ENCODE results near the gene SLIT3.

The SLIT3 gene

GRCh38 chr5:168714046-168714445, 586.9 kb downstream of the SLIT3 start:
- DNase-seq = no peak

- no peak for DNase-seq
These were observed 587.9 kb downstream of the SLIT3 start for GRCh38 chr5:168713051-168713450.

GRCh38 chr5:168712280-168712924, 588.5 kb downstream of the SLIT3 start:
- DNase-seq = no peak

DNA sequence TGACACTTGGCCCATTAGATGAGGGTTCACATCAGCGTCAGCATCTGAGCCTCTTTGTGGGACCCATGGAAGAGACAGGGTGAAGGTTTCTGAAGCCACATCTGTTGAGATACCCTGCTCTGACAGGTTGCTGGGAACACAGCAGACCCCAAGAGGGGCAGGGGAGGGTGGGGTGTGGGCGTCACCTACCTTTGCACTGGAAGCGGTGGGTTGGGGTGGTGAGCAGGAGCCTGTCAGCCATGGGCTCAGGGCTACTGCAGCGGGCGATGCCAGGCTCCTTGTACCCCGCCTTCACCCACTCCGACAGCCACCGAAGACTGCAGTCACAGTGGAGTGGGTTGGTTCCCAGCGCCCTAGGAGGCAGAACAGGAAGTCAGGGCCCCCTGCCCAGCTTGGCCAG, 590.2 kb downstream of the SLIT3 start:
- DNase-seq = no peak

- no peak for DNase-seq
These were observed 592.9 kb downstream of the SLIT3 start for GRCh38 chr5:168707716-168708695.

- no peak for DNase-seq
These were observed 594.3 kb downstream of the SLIT3 start for GRCh38 chr5:168706655-168707069.

DNA sequence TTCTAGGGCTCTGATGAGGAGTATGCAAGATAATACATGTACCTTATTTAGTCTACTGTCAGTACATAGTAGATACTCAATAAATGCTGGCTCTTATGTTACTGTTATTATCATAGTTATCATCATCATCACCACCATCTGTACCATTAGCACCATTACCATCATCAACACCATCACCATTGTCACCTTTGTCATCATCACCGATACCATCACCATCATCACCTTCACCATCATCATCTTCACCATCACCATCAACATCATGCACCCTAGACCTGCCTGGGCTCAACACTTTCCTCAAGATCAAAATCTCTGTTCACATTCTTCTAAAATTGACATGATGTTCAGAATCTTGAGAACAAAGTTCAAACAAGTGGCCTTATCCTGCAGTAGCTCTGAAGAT, 595.6 kb downstream of the SLIT3 start:
- DNase-seq = no peak

DNA sequence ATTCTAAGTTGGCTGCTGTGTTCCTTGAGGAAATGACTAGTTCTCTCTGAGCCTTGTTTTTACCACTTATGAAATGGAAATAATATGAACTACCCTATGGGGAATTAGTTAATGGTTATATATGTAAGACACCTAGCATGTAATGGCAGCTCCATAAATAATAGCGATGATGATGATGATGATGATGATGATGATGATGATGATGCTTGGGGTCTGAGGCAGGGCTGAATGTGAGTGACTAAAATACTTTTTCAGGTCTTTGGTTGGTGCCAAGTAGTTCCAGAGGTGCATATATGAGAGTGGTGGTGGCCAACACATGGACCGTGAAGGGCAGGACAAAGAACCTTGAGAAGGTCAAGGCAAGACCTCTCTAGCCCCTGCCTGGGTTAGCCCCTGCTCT, 598.4 kb downstream of the SLIT3 start:
- DNase-seq = no peak

DNA sequence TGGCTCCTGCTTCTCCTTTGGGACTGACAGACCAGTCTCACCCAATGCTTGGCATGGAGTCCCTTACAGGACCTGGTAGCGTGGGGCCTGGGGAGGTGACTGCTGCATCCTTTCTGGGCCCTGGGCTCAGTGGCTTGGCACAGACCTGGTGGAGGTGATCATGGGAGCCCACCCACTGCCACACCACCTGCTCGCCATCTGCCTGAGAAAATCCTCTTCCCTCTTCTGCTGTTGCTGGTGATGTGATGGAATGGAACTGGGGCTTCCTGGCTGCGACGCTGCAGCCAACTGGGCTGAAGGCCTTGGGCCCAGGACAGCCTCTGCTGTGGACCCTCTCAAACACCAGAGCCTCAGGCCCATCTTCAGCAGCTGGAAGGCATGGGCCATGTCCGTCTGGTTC, 599.3 kb downstream of the SLIT3 start:
- no peak for DNase-seq

DNA sequence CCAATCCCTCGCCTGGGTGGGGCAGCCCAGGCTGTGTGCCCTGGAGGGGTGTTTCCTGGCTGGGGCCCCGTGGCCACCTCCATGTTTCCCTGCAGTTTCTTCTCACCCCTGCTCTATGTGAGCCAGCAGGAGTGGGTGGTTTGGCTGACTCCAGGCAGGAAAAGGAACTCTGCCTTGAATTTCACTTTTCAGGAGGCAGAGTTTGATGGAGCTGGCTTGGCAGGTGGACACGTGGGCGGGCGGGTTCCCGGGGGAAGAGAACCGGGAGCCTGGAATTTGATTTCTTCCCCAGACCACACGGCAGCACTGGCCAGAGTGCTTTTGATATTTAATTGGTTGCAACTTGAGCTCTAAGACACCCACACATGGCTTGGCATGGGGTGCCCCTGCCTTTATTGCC, 601.9 kb downstream of the SLIT3 start:
- DNase-seq = no peak

DNA sequence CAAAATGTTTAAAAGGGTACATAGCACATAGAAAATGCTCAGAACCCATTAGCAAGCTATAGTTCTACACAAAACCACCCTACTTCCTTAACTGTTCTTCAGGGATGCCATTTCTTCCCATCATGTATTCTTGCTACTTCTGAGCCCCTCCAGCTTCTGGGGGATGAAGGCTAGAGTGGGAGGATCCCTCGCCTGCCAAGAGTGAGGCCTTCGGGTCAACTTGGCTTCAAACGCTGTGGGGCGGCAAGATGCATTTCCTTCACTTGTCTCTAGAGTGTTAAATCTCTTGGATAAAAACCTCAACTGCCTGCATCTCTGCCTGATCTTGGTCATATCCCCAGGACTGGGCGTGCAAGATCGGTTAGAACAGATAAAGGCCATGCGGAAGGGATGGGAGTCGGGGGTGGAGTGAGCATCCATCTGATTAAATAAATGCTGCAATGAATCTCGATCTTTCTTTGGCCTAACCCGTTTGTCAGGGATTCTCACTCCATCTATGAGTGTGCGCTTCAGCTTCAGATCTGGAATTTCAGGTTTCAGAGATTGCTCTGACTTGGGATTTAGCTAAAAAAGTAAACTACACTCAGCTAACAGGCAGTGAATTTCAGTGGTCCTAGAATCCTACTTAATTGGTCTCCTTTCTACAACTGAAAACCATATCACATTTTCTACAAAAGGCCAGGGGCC, 603.8 kb downstream of the SLIT3 start:
- DNase-seq = no peak

- no peak for DNase-seq
These were observed 604.3 kb downstream of the SLIT3 start for GRCh38 chr5:168696611-168697010.

- no peak for DNase-seq
These were observed 605.6 kb downstream of the SLIT3 start for GRCh38 chr5:168695301-168695835.

GRCh38 chr5:168694289-168694688, 606.6 kb downstream of the SLIT3 start:
- no peak for DNase-seq

DNA sequence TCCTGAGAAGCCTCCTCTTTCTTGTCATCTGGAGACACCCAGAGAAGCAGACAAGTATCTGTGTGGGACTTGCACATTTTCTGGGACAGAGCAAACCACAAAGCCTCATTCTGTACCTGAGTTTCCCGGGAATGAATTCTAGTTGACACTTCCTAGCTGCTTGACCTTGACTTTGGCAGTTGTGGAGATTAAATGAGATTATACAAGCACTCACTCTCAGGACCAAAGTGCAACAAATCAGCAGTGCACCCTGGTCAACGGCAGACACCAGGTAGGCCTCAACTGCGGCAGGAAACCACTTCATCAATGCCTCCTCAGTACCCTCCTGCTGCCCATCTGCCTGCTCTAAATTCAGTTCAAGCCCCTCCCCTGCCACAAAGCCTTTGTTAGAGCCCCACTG, 607.1 kb downstream of the SLIT3 start:
- no peak for DNase-seq

DNA sequence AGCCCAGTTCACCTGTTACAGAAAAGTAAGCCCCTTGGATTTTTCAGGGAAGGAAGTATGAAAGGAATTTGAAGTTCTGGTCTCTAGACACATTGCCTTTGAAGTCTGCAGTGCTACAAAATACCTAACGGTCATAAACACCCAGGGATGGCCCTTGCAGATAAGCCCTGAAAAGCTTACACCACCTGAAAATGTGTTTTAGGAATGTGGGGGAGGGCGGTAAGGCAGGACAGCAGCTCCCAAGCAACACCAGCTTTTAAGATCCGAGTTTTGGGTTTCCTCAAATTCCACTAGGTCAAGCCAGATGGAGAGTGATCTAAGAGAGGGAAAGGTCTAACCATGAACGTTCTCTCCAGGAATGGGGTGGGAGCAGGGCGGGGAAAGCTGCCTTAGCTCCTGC, 607.6 kb downstream of the SLIT3 start:
- no peak for DNase-seq

- no peak for DNase-seq
These were observed 609.0 kb downstream of the SLIT3 start for GRCh38 chr5:168691891-168692290.

DNA sequence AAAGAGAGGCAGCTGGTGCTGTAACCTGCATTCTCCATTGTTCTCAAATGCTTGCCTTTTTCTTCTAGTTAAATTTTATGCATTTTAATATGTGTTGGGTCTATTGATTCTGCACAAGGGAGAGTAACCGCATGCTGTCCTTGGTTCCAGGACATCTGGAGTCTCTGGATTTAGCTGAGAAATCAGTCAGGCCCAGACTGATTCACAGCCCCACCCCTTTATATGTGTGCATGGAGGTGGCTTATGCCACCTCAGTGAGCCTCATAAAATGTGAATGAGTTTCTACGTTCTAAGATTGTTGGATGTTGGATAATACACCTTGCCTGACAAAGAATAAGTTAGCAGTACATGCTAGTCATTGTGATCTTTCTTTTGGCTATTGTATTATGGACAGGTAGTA, 611.7 kb downstream of the SLIT3 start:
- DNase-seq = no peak

- no peak for DNase-seq
These were observed 614.1 kb downstream of the SLIT3 start for GRCh38 chr5:168686837-168687236.

DNA sequence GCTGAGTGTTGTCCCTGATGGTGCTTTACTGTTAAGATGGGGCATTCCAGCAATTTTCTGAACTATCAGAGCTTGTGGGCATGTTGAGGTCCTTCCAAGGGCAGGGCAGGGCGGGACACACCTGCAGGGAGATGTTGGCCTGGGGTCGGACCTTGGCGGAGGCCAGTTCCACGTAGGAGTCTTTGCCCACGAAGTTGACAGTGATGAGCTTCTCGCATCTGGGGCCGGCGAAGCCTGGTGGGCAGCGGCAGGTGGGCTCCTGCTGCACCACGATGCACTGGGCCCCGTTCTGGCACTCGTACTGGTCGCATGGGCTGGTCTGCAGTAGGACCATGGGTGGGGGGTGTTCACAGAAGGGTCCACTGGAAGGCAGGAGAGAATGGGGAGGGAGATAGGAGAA, 615.4 kb downstream of the SLIT3 start:
- no peak for DNase-seq

GRCh38 chr5:168683927-168684295, 617.0 kb downstream of the SLIT3 start:
- DNase-seq = no peak

DNA sequence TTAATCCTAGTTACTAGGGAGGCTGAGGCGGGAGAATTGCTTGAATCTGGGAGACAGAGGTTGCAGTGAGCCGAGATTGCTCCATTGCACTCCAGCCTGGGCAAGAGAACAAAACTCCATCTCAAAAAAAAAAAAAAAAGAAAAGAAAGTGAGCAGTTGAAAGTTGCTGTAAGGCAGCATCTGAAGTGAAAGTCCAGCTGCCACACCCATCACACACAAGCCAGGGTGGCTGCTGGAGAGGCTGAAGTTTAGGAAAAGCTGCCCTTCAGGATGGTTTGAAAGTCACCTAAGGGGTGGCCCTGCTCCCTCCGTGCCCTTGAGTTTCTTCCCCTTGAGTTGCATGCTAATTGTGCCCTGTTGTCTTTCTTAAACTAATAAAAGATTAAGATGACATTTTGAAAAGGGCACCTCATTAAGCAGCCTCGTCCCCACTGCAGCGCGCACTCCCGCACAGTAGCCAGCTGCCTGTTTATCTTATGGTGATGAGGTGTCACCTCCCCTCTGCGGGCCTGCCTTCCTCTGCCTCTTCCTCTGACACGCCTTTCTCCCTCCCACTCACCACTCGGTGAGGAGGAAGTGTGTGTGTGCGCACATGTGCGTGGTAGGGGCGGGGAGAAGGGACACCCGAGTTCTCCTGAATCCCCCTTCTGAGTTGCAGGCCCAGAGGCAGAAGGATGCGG, 617.6 kb downstream of the SLIT3 start:
- DNase-seq = no peak

Measured in GF-D8 (cell line).